Measurements from ENCODE around the gene CSPG4.
"Not testable (repeated sequence)": the region's sequence is repeated elsewhere in the genome, so short reads cannot be mapped to it uniquely, and the experiment has no call there.

Gene CSPG4

GRCh38 chr15:75739791-75740190 is 27.1 kb upstream of the CSPG4 start:
- no peak for DNase-seq (ENCODE audit: low read depth)

- DNase-seq (ENCODE audit: low read depth) = peak; percentile 92
Observed at GRCh38 chr15:75738647-75739325, 26.1 kb upstream of the CSPG4 start.

GRCh38 chr15:75738014-75738646 is 25.5 kb upstream of the CSPG4 start:
- no peak for DNase-seq (ENCODE audit: low read depth)

- DNase-seq (ENCODE audit: low read depth) = not testable (repeated sequence)
Observed at GRCh38 chr15:75737116-75738013, 24.7 kb upstream of the CSPG4 start.

- no peak for DNase-seq (ENCODE audit: low read depth)
Observed at GRCh38 chr15:75736256-75736655, 23.6 kb upstream of the CSPG4 start.

- not testable (repeated sequence) for DNase-seq (ENCODE audit: low read depth)
Observed at GRCh38 chr15:75734861-75735760, 22.5 kb upstream of the CSPG4 start.

GRCh38 chr15:75733761-75734651 is 21.4 kb upstream of the CSPG4 start:
- no peak for DNase-seq (ENCODE audit: low read depth)

- peak; percentile 70 for DNase-seq (ENCODE audit: low read depth)
Observed at GRCh38 chr15:75732809-75733451, 20.3 kb upstream of the CSPG4 start.

- no peak for DNase-seq (ENCODE audit: low read depth)
Observed at GRCh38 chr15:75732177-75732808, 19.6 kb upstream of the CSPG4 start.

- peak; percentile 69 for DNase-seq (ENCODE audit: low read depth)
Observed at GRCh38 chr15:75731248-75732151, 18.9 kb upstream of the CSPG4 start.

GRCh38 chr15:75730376-75731247 is 18.0 kb upstream of the CSPG4 start:
- not testable (repeated sequence) for DNase-seq (ENCODE audit: low read depth)

- no peak for DNase-seq (ENCODE audit: low read depth)
Observed at GRCh38 chr15:75729326-75730069, 16.9 kb upstream of the CSPG4 start.

- no peak for DNase-seq (ENCODE audit: low read depth)
Observed at GRCh38 chr15:75727851-75728715, 15.4 kb upstream of the CSPG4 start.

GRCh38 chr15:75727031-75727531 is 14.4 kb upstream of the CSPG4 start:
- DNase-seq (ENCODE audit: low read depth) = no peak

GRCh38 chr15:75725719-75726607 is 13.3 kb upstream of the CSPG4 start:
- no peak for DNase-seq (ENCODE audit: low read depth)
